Panc1 (cell line): ENCODE results near the gene SHANK3. TPM values are rescaled to one million over a fixed set of nuclear protein-coding genes. Genes with fewer than 3 reads are reported as not detected.

Source experiments
- ATAC-seq: fragments of 200-7000 bp; cut with Tn5 transposase; 2 replicates; pipeline ENCODE4 v1.9.1; 2020; ENCODE audit warnings: mild to moderate bottlenecking, moderate library complexity
- BruUV-seq: library from RNA; stranded (reverse); fragments of 400-500 nt; replicated peaks from 2 replicates; lab custom pipeline; 2021; lab: Mats Ljungman, UMichigan
- CTCF ChIA-PET: fragments of 300-600 bp; sonication (Branson Sonifier 250); formaldehyde crosslinking; loops from one replicate; lab custom pipeline; 2022; ENCODE audit warnings: antibody characterized with exemption; lab: Charles Lee
- POLR2A ChIA-PET: fragments of 300-600 bp; sonication (Branson Sonifier 250); formaldehyde crosslinking; loops from one replicate; lab custom pipeline; 2022; ENCODE audit warnings: antibody characterized with exemption; lab: Charles Lee
- DNase-seq: peaks from one replicate; pipeline ENCODE4 v3.0.0-alpha.2; 2010; ENCODE audit warnings: low read depth, low spot score
- H3K27ac ChIP-seq: 2 replicates; pipeline ENCODE4 v1.5.1; 2011; ENCODE audit warnings: mild to moderate bottlenecking, low read length, inconsistent platforms
- H3K27me3 ChIP-seq: fragments of 200-500 bp; sonication (Bioruptor generic); 2 replicates; pipeline ENCODE4 v1.6.0; 2014; ENCODE audit warnings: low read length, inconsistent platforms; ENCODE audit not compliant: control insufficient read depth, insufficient read depth
- H3K36me3 ChIP-seq: fragments of 200-500 bp; sonication (Bioruptor generic); 2 replicates; pipeline ENCODE4 v1.5.1; 2014; ENCODE audit warnings: inconsistent platforms, mild to moderate bottlenecking, low read length, moderate library complexity; ENCODE audit not compliant: control insufficient read depth, insufficient read depth
- H3K4me1 ChIP-seq: 2 replicates; pipeline ENCODE4 v1.5.1; 2011; ENCODE audit warnings: inconsistent platforms, mild to moderate bottlenecking, low read length, moderate library complexity; ENCODE audit not compliant: control insufficient read depth, insufficient read depth
- H3K4me3 ChIP-seq, 2 experiments: 2 replicates each; pipeline ENCODE4 v1.5.1; 2011 to 2012; ENCODE audit warnings: low read depth in 2 of 2, low read length in 2 of 2, mild to moderate bottlenecking in 2 of 2, inconsistent platforms in 1 of 2, moderate library complexity in 1 of 2
- H3K9me3 ChIP-seq: fragments of 200-500 bp; sonication (Bioruptor generic); 2 replicates; pipeline ENCODE4 v1.5.1; 2014; ENCODE audit warnings: low read depth, mild to moderate bottlenecking, inconsistent platforms, low read length, moderate library complexity; ENCODE audit not compliant: control insufficient read depth, insufficient read depth
- POLR2AphosphoS5 ChIP-seq: IDR thresholded peaks from 2 replicates; pipeline ENCODE4 v1.6.1; 2012; ENCODE audit warnings: mild to moderate bottlenecking, low read depth, low read length, moderate library complexity
- REST ChIP-seq, 2 experiments: IDR thresholded peaks; 2 replicates each; pipeline ENCODE4 v1.6.1; 2011 to 2012; ENCODE audit warnings: low read depth in 2 of 2, control low read depth in 1 of 2, low read length in 1 of 2, mild to moderate bottlenecking in 1 of 2, moderate library complexity in 1 of 2; ENCODE audit not compliant: insufficient read depth in 1 of 2
- SIN3A ChIP-seq: IDR thresholded peaks from 2 replicates; pipeline ENCODE4 v1.6.1; 2012; ENCODE audit warnings: low read depth, mild to moderate bottlenecking, low read length, moderate library complexity, borderline replicate concordance; ENCODE audit not compliant: insufficient read depth
- TCF7L2 ChIP-seq: IDR thresholded peaks from 2 replicates; pipeline ENCODE4 v1.6.1; 2011; ENCODE audit warnings: mild to moderate bottlenecking, low read depth, low read length, inconsistent platforms
- in situ Hi-C: cut with HindIII; loops from 2 replicates; pipeline ENCODE4 v1.10.0; 2016; ENCODE audit warnings: low sequenced_read_pairs, low pct_unique_long_range_greater_than_20kb
- intact Hi-C: fragments of 100-400 bp; cut with micrococcal nuclease; formaldehyde crosslinking; loops from one replicate; pipeline ENCODE4 v1.10.0; 2022; ENCODE audit not compliant: unreplicated experiment
- total RNA-seq: library from RNA; stranded (reverse); gene quantifications from one replicate; pipeline ENCODE4 v1.2.1, GENCODE V29; 2021; ENCODE audit not compliant: unreplicated experiment
- TF ChIP-seq, protein P1 (sequence below): fragments of 450-650 bp; IDR thresholded peaks from 2 replicates; pipeline ENCODE4 v1.5.1; 2017; ENCODE audit warnings: mild to moderate bottlenecking

The SHANK3 gene
- total RNA-seq, 1 experiment from 2014 or later = 7.6 TPM

- in situ Hi-C loops (no loop called here), intact Hi-C loops (no loop called here)
- CTCF ChIA-PET = interaction anchor here (0.7 to 0.8 kb wide), 2 partner anchors 64 to 65 kb away, joined by 3 to 4 read pairs; no protein-coding TSS in a partner anchor
- TSS peak; percentile 90 for BruUV-seq
- POLR2A ChIA-PET = no interaction called here
- H3K9me3 ChIP-seq = no peaks in the 10 kb centered on the region
- ATAC-seq (peak; percentile 87), DNase-seq (no peak)
- H3K4me1 ChIP-seq = no peaks in the 10 kb centered on the region
- peak within 1 kb of the TSS; percentile 90 for H3K27ac ChIP-seq
- no peaks in the 10 kb centered on the region; the same call in 1 of the 2 replicates for H3K36me3 ChIP-seq
- no peaks in the 10 kb centered on the region for H3K27me3 ChIP-seq
- TF ChIP-seq, protein P1, sequence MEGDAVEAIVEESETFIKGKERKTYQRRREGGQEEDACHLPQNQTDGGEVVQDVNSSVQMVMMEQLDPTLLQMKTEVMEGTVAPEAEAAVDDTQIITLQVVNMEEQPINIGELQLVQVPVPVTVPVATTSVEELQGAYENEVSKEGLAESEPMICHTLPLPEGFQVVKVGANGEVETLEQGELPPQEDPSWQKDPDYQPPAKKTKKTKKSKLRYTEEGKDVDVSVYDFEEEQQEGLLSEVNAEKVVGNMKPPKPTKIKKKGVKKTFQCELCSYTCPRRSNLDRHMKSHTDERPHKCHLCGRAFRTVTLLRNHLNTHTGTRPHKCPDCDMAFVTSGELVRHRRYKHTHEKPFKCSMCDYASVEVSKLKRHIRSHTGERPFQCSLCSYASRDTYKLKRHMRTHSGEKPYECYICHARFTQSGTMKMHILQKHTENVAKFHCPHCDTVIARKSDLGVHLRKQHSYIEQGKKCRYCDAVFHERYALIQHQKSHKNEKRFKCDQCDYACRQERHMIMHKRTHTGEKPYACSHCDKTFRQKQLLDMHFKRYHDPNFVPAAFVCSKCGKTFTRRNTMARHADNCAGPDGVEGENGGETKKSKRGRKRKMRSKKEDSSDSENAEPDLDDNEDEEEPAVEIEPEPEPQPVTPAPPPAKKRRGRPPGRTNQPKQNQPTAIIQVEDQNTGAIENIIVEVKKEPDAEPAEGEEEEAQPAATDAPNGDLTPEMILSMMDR = peak; percentile 71
- no peak for TF ChIP-seq TCF7L2
- TF ChIP-seq SIN3A = no peak
- TF ChIP-seq POLR2AphosphoS5 = 0 out of 2 replicates have a peak, but pooled peaks have one; percentile 30
- no peak for TF ChIP-seq REST (IDR thresholded peaks at IDR 0.05; ENCODE audit: insufficient read depth in 1 of 2, low read depth in 2 of 2, low read length in 1 of 2)
- H3K4me3 ChIP-seq = peak within 1 kb of the TSS; percentile 82 to 85
Measured at GRCh38 chr22:50627642-50628542, 44.7 kb upstream of the SHANK3 start, which contains the start of gene ARSA. ARSA (minus strand) TSS chr22:50628152; CDS start chr22:50627779, 373 bp downstream.

GRCh38 chr22:50628543-50629134 lies 44.0 kb upstream of the SHANK3 start:
- TF ChIP-seq SIN3A (no peak), POLR2AphosphoS5 (no peak), TCF7L2 (no peak), REST (IDR thresholded peaks at IDR 0.05; ENCODE audit: insufficient read depth in 1 of 2, low read depth in 2 of 2, low read length in 1 of 2) (no peak)
- TF ChIP-seq, protein P1 = no peak
- no peaks in the 10 kb centered on the region for H3K4me1 ChIP-seq
- H3K27me3 ChIP-seq = no peaks in the 10 kb centered on the region
- H3K4me3 ChIP-seq = peak overlapping the region; percentile 82 to 85
- H3K36me3 ChIP-seq = no peaks in the 10 kb centered on the region; the same call in 1 of the 2 replicates
- H3K9me3 ChIP-seq = no peaks in the 10 kb centered on the region
- POLR2A ChIA-PET = no interaction called here
- ATAC-seq (no peak), DNase-seq (no peak)
- in situ Hi-C loops = no loop called here
- CTCF ChIA-PET = no interaction called here
- intact Hi-C loops = no loop called here
- BruUV-seq = no TSS peak
- H3K27ac ChIP-seq = peak overlapping the region; percentile 90
